Upper lobe of right lung (tissue), 1 donor: ENCODE measurements around the gene RHBG. TPM values are rescaled to one million over a fixed set of nuclear protein-coding genes. Genes with fewer than 3 reads are reported as not detected.

Experiments used
- ATAC-seq: fragments of 200-7000 bp; cut with Tn5 transposase; one replicate; pipeline ENCODE4 v1.9.1; 2020; ENCODE audit warnings: mild to moderate bottlenecking, moderate library complexity
- DNase-seq: peaks from one replicate; pipeline ENCODE4 v3.0.0-alpha.2; 2020
- H3K27ac ChIP-seq: fragments of 200-600 bp; one replicate; pipeline ENCODE4 v1.8.0; 2022
- H3K27me3 ChIP-seq: fragments of 200-600 bp; one replicate; pipeline ENCODE4 v1.8.0; 2022; ENCODE audit warnings: mild to moderate bottlenecking
- H3K36me3 ChIP-seq: fragments of 200-600 bp; one replicate; pipeline ENCODE4 v1.8.0; 2022
- H3K4me1 ChIP-seq: fragments of 200-600 bp; one replicate; pipeline ENCODE4 v1.8.0; 2022
- H3K4me3 ChIP-seq: fragments of 200-600 bp; one replicate; pipeline ENCODE4 v1.8.0; 2022; ENCODE audit warnings: mild to moderate bottlenecking
- H3K9me3 ChIP-seq: fragments of 200-600 bp; one replicate; pipeline ENCODE4 v1.8.0; 2022
- CTCF ChIP-seq: fragments of 200-600 bp; IDR thresholded peaks from one replicate; pipeline ENCODE4 v1.8.0; 2022; ENCODE audit warnings: antibody characterized with exemption
- intact Hi-C: fragments of 100-400 bp; cut with DNase I; formaldehyde crosslinking; loops from one replicate; pipeline ENCODE4 v1.11.0; 2022
- total RNA-seq: library from RNA; stranded (reverse); fragmentation: NEBNext Ultra II Directional; extraction: Animal tissue kit (Norgen Biotek cat#: 25700); gene quantifications from one replicate; pipeline ENCODE4 v1.2.1, GENCODE V29; 2021
- donor health status: DM: no; HTN: yes; CAD: no; lungs with severe emphysema.

The RHBG gene
- total RNA-seq, 1 donor from 2014 or later, result not detected

GRCh38 chr1:156394082-156394481, 25.1 kb downstream of the RHBG start:
- H3K9me3 ChIP-seq, result no peaks in the 10 kb centered on the region
- no peak overlapping the region for H3K4me3 ChIP-seq
- H3K27ac ChIP-seq, result no peak overlapping the region
- DNase-seq, result no peak
- H3K36me3 ChIP-seq, result no peaks in the 10 kb centered on the region
- ATAC-seq, result no peak
- no peak for TF ChIP-seq CTCF
- peaks cover 35% of the 10 kb centered on the region for H3K27me3 ChIP-seq
- no peaks in the 10 kb centered on the region for H3K4me1 ChIP-seq
- intact Hi-C loops, result no loop called here

- no peak for DNase-seq
- no peak overlapping the region for H3K4me3 ChIP-seq
- intact Hi-C loops, result no loop called here
These were observed 25.9 kb downstream of the RHBG start for GRCh38 chr1:156394835-156395461.

GRCh38 chr1:156399355-156400125, 30.5 kb downstream of the RHBG start:
- intact Hi-C loops, result no loop called here
- no peak for TF ChIP-seq CTCF
- no peaks in the 10 kb centered on the region for H3K4me1 ChIP-seq
- DNase-seq (no peak), ATAC-seq (no peak)
- H3K4me3 ChIP-seq, result no peak overlapping the region
- no peaks in the 10 kb centered on the region for H3K36me3 ChIP-seq
- H3K9me3 ChIP-seq, result no peaks in the 10 kb centered on the region
- peaks cover 13% of the 10 kb centered on the region for H3K27me3 ChIP-seq
- no peak overlapping the region for H3K27ac ChIP-seq

More at GRCh38 chr1:156394835-156395461, 25.9 kb downstream of the RHBG start:
- Histone ChIP-seq H3K27ac (no peak overlapping the region), H3K36me3 (no peaks in the 10 kb centered on the region), H3K9me3 (no peaks in the 10 kb centered on the region), H3K27me3 (peaks cover 27% of the 10 kb centered on the region), H3K4me1 (no peaks in the 10 kb centered on the region)
- TF ChIP-seq CTCF, result no peak
- no peak for ATAC-seq

GRCh38 chr1:156400191-156400935, 31.4 kb downstream of the RHBG start:
- intact Hi-C loops, result no loop called here
- Histone ChIP-seq H3K9me3 (no peaks in the 10 kb centered on the region), H3K4me1 (no peaks in the 10 kb centered on the region), H3K36me3 (no peaks in the 10 kb centered on the region), H3K27me3 (peaks cover 15% of the 10 kb centered on the region), H3K27ac (no peak overlapping the region), H3K4me3 (no peak overlapping the region)
- no peak for TF ChIP-seq CTCF
- ATAC-seq (no peak), DNase-seq (no peak)

GRCh38 chr1:156401041-156401574, 32.1 kb downstream of the RHBG start:
- DNase-seq (no peak), ATAC-seq (no peak)
- Histone ChIP-seq H3K9me3 (no peaks in the 10 kb centered on the region), H3K27ac (no peak overlapping the region), H3K27me3 (peaks cover 17% of the 10 kb centered on the region), H3K4me1 (no peaks in the 10 kb centered on the region), H3K4me3 (no peak overlapping the region), H3K36me3 (no peaks in the 10 kb centered on the region)
- intact Hi-C loops, result no loop called here
- no peak for TF ChIP-seq CTCF
